Activated CD4-positive, alpha-beta T cell treated with anti-CD3 and anti-CD28 coated beads for 24 hours (primary cell): ENCODE results near the gene CLEC20A.
A peak's percentile ranks its signal among the peaks of the same experiment; 100 is the strongest.

Source experiments
- DNase-seq, 2 donors: peaks; one replicate each; pipeline ENCODE4 v3.0.0-alpha.2; 2020; ENCODE audit warnings: low read depth in 2 of 2

CLEC20A gene

DNA sequence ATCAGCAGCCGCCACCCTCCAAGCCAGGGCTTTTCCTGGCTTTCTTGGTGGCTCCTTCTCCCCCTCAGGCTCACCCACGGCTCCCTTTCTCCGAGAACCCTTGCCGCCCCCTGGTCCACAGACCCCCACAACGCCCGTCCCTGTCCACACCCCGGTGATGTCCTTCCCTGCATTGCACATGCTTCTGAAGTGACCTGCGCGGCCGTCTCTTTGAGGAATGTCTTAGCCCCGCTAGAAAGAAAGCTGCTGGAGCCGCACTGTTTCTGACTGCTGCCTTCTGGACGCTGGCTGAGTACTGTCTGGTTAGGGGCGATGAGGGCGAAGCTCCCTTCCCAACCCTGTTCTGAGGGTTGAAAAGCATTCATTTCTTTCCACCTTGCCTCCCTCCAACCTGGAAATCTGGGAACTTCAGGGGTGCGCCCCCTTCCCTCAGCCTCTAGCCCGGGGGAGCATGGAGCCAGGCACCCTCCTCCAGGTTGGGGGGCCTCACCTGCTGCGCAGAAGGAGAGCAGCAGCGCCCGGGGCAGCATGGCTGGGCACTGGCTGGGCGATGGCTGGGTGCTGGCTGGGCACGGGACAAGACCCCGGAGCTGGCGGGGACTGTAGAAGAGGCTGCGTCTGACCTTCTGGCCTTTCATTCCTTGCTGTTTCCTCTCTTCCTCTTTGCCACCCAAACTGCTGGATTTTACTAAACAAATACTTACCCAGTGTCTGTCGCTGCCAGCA, at the start of gene CLEC20A:
CLEC20A (minus strand) TSS at position 555 of the 726 bp plus-strand sequence; CDS start at position 530, 25 bp downstream.
- no peak for DNase-seq

DNA sequence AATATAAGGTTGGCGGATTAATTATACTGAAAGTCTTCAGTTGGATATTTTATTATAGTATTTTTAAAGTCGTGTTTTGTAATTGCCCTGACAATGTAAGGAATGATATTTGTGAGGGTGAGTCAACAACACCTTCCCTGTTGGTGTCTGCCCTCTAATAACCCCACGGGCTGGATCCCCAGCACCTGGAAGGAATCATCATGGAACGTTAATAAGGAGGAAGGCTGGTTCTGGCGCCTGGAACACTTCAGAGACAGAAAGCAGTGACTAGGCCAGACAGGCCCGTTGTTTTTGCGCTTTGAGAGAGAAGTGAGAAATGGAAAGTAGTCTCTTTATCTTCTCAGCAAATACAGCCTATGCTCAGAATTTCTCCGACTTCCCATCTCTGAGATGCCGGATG, 47.8 kb upstream of the CLEC20A start:
- DNase-seq = no peak

- no peak for DNase-seq
Observed at GRCh38 chr1:178543290-178543607, 46.5 kb upstream of the CLEC20A start.

- peak; percentile 82 to 83 for DNase-seq
Observed at GRCh38 chr1:178542554-178543289, 46.0 kb upstream of the CLEC20A start.

GRCh38 chr1:178541829-178542553, 45.2 kb upstream of the CLEC20A start:
- DNase-seq = peak; percentile 23 to 53

- DNase-seq = no peak
Observed at GRCh38 chr1:178541379-178541778, 44.6 kb upstream of the CLEC20A start.

GRCh38 chr1:178540646-178541045, 43.9 kb upstream of the CLEC20A start:
- no peak for DNase-seq

DNA sequence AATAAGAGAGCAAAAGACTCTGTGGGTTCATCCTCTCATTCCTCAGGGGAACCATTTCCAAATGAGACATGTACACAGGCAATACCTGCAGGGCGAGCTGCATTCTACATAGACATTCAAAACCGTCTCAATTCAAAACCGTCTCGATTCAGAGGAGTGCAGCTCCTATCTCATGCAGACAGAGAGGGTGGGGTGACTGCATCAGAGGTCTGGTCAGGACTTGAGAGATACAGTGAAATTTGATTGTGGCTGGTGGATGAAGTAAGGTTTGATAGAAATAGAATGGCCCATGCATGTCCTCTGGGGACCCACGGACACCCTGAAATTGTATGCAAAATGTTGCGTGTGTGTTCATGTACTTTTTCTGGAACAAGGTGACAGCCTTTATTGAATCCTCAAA, 43.4 kb upstream of the CLEC20A start:
- DNase-seq = no peak

DNA sequence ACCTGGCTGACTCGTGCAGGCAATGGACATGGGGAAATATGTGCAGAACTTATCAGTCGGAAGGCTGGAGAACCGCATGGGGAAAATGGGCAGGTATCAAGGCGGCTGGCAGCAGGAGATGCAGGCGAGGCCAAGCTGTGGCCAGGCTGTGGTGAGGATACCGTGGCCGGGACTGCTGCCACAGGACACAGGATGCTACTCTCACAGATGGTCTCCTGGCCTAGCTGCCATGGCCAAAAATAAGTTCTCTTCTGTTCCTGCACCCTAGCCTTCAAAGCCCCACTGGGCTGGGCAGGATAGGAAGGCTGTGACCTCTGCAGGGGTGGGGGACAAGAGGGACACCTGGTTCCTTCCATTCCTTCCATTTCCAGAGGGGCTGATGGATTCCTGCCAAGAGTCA, 42.5 kb upstream of the CLEC20A start:
- DNase-seq = no peak

- DNase-seq = no peak
Observed at GRCh38 chr1:178538192-178538916, 41.6 kb upstream of the CLEC20A start.

GRCh38 chr1:178537382-178538090, 40.8 kb upstream of the CLEC20A start:
- DNase-seq = no peak

GRCh38 chr1:178536844-178537371, 40.1 kb upstream of the CLEC20A start:
- no peak for DNase-seq

DNA sequence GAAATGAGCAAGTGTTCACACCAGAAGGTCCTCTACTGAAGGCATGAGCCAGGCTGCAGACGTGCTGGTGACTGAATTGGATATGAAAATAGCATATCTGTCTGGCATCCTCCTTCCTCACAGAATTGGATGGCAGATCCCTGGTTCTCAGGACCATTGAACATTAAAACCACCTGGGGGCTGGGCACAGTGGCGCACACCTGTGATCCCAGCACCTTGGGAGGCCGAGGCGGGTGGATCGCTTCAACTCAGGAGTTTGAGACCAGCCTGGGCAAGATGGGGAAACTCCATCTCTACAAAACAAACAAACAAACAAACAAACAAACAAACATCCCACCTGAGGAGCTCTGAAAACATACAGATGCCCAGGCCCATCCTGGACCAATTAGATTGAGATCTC, 39.6 kb upstream of the CLEC20A start:
- no peak for DNase-seq

DNA sequence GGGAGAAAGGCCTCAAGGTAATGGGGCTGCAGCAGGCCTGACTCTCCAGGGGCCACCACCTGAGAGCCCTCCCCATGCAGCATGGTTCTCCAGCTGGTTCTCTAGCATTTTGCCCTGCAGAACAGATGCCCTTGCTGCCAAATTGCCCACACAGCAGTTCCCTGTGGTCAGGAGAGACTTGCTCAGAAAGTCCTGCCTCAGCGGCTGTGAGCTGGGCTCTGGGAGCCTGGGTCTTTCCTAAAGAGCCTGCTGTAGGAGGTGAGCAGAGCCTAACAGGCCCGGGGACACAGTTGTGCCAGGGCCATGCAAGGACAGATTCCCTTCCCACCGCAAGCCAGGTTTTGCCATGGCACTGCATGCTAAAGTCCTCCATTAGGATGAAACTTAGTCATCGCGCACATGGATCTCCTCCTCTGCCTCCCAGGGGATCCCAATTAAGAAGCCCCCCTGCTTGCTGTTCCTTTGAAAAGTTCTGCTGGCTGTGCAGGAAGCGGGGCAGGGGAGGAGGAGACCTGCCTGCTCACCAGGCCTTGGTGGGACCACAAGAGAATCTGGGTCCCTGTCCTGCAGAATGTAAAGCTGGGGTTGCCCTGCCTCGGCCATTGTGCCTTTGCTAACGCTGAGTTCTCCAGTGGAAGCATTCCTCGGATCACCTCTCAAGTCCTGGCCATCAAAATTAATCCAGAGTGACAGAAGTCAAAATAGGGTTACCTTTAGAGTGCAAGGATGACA, 37.5 kb upstream of the CLEC20A start:
- no peak for DNase-seq

- DNase-seq = no peak
Observed at GRCh38 chr1:178533121-178533946, 36.6 kb upstream of the CLEC20A start.

DNA sequence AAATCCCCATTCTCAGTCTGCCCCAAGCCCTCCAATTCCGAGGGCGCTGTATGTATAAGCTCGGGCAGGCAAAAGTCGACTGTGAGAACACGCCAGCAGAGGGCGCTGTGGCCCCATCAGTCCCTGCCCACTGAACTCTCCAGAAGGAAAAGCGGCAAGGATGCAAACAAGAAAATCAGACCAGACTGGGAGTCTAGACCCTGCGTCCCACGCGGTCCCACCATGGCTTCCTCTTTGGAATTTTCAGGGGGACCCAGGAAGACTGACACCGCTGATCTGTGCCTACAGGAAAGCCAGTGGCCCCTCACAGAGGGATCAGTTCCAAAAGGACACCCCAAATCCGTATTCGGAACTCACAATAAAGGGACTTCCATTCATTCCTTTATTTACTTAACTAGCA, 35.6 kb upstream of the CLEC20A start:
- DNase-seq = peak; percentile 62 to 69

GRCh38 chr1:178531887-178532286, 35.1 kb upstream of the CLEC20A start:
- DNase-seq = no peak

DNA sequence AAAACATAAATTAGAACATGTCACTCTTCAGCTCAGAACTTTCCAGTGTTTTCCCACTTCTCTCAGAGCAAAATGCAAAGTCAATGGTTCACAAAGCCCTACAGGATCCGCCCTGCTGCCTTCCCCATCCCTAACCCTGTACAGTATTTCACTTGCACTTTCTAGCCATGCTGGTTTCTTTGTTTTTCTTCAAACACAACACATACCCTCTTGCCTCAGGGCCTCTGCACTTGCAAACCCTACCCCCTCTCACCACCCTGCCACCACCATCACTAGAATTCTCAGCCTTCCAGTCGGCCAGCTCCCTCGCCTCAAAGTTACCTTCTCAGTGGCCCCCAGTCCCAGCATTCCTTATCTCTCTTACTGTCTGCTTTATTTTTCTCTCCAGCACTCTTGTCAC, 33.7 kb upstream of the CLEC20A start:
- no peak for DNase-seq

DNA sequence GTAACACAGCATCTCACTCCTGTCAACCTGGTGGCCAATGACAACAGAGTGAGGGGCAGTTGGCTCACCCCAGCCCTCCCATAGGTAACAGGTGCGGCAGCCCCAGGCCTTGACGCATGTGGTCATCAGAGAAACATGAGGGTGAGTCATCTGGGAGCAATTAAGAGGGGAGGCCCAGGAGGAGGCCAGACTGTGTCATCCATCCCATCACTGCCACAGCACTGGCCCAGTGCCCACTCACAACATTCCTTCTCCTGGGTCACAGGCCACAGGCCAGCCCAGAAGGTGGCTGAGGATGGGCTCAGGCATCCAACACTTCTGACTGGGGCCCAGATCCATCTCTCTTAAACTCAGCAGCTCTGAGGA, 33.3 kb upstream of the CLEC20A start:
- DNase-seq = no peak
